Upper lobe of left lung (tissue), 6 donors: Measurements from ENCODE around the gene MBD3. TPM values are rescaled to one million over a fixed set of nuclear protein-coding genes. Genes with fewer than 3 reads are reported as not detected.

Source experiments
- ATAC-seq, 2 donors: fragments of 200-7000 bp; cut with Tn5 transposase; one replicate each; pipeline ENCODE4 v1.9.1; 2022; ENCODE audit warnings: mild to moderate bottlenecking in 2 of 2, moderate library complexity in 2 of 2; ENCODE audit not compliant: low FRiP score in 2 of 2
- DNase-seq, 2 donors: peaks; one replicate each; pipeline ENCODE4 v3.0.0-alpha.2; 2019 to 2020
- H3K27ac ChIP-seq, 4 donors: fragments of 200-600 bp; sonication (generic); one replicate each; pipeline ENCODE4 v1.5.1; 2016 to 2019
- H3K27me3 ChIP-seq, 4 donors: fragments of 200-600 bp; sonication (generic); one replicate each; pipeline ENCODE4 v1.5.1; 2017 to 2019
- H3K36me3 ChIP-seq, 4 donors: fragments of 200-600 bp; sonication (generic); one replicate each; pipeline ENCODE4 v1.5.1; 2016 to 2019
- H3K4me1 ChIP-seq, 4 donors: fragments of 200-600 bp; sonication (generic); one replicate each; pipeline ENCODE4 v1.5.1; 2018 to 2019
- H3K4me3 ChIP-seq, 4 donors: fragments of 200-600 bp; sonication (generic); one replicate each; pipeline ENCODE4 v1.5.1; 2017 to 2019; ENCODE audit warnings: mild to moderate bottlenecking in 2 of 4, moderate library complexity in 1 of 4
- H3K9me3 ChIP-seq, 4 donors: fragments of 200-600 bp; sonication (generic); one replicate each; pipeline ENCODE4 v1.5.1; 2018 to 2019
- CTCF ChIP-seq, 6 experiments: fragments of 450-650 bp in 4 of 6; fragments of 200-600 bp in 2 of 6; sonication (generic) in 2 of 6; IDR thresholded peaks; one replicate each; pipeline ENCODE4 v1.5.1; 2016 to 2019; ENCODE audit warnings: antibody characterized with exemption in 6 of 6
- EP300 ChIP-seq, 4 donors: sonication (generic); formaldehyde crosslinking; IDR thresholded peaks; one replicate each; pipeline ENCODE4 v1.5.1; 2017; ENCODE audit warnings: antibody characterized with exemption in 4 of 4, control low read depth in 2 of 4
- POLR2A ChIP-seq, 4 donors: fragments of 450-650 bp; IDR thresholded peaks; one replicate each; pipeline ENCODE4 v1.5.1; 2016 to 2017; ENCODE audit warnings: antibody characterized with exemption in 4 of 4, mild to moderate bottlenecking in 2 of 4
- POLR2AphosphoS5 ChIP-seq, 2 donors: sonication (generic); formaldehyde crosslinking; IDR thresholded peaks; one replicate each; pipeline ENCODE4 v1.5.1; 2017; ENCODE audit warnings: antibody characterized with exemption in 2 of 2
- WGBS, 2 donors: methylation state at CpG; one replicate each; pipeline ENCODE4 v1.1.5; 2017 to 2018; 5-methylcytosine and 5-hydroxymethylcytosine counted together
- total RNA-seq, 6 donors: library from RNA; depleted of rRNA in 4 of 6; stranded (reverse); fragments of >200 nt in 4 of 6; gene quantifications; one replicate each; pipeline versions ENCODE4 v1.1.0 to v1.2.1, GENCODE V29; 2016 to 2021
- donor health status: DM: no; HTN: no; CAD: no; lungs with moderate emphysema.
- donor health status: DM: no; HTN: yes; CAD: no; lungs with severe emphysema.

MBD3 gene
- total RNA-seq, 6 donors from 2014 or later: 65.1 to 158 (median 107) TPM

GRCh38 chr19:1585243-1585580 lies 7.5 kb downstream of the MBD3 start:
- ATAC-seq (no peak), DNase-seq (no peak)
- Histone ChIP-seq H3K27ac (no peak overlapping the region), H3K36me3 (peaks cover 7 to 47% (median 40%) of the 10 kb centered on the region in 4 donors), H3K4me3 (no peak overlapping the region), H3K9me3 (no peaks in the 10 kb centered on the region), H3K4me1 (peaks cover 5 to 9% (median 7%) of the 10 kb centered on the region in 4 donors), H3K27me3 (no peaks in the 10 kb centered on the region)
- TF ChIP-seq POLR2A (IDR thresholded peaks at IDR 0.05) (no peak), POLR2AphosphoS5 (IDR thresholded peaks at IDR 0.05) (no peak), CTCF (IDR thresholded peaks at IDR 0.05) (no peak), EP300 (IDR thresholded peaks at IDR 0.05) (no peak)
- WGBS, 2 donors: 92 to 95% methylated on average over 5 to 12 of the region's 13 CpGs

GRCh38 chr19:1584500-1585242 lies 8.0 kb downstream of the MBD3 start:
- Histone ChIP-seq H3K9me3 (no peaks in the 10 kb centered on the region), H3K36me3 (peaks cover 7 to 52% (median 46%) of the 10 kb centered on the region in 4 donors), H3K27ac (no peak overlapping the region), H3K4me1 (peaks cover 0 to 4% (median 2%) of the 10 kb centered on the region in 4 donors), H3K4me3 (no peak overlapping the region), H3K27me3 (no peaks in the 10 kb centered on the region)
- DNase-seq: peak in 1 of 2 donors; percentile 83
- ATAC-seq: peak in 1 of 2 donors; percentile 18
- no peak for TF ChIP-seq POLR2AphosphoS5 (IDR thresholded peaks at IDR 0.05)
- TF ChIP-seq POLR2A (IDR thresholded peaks at IDR 0.05): no peak
- no peak for TF ChIP-seq EP300 (IDR thresholded peaks at IDR 0.05)
- TF ChIP-seq CTCF (IDR thresholded peaks at IDR 0.05): no peak
- 94 to 97% methylated on average over 57 to 77 of the region's 87 CpGs for WGBS, 2 donors

- no peaks in the 10 kb centered on the region for H3K27me3 ChIP-seq
- TF ChIP-seq POLR2AphosphoS5 (IDR thresholded peaks at IDR 0.05) (no peak), POLR2A (IDR thresholded peaks at IDR 0.05) (no peak)
- no peak for ATAC-seq
- no peak overlapping the region for H3K4me3 ChIP-seq
- H3K27ac ChIP-seq: no peak overlapping the region
- no peaks in the 10 kb centered on the region for H3K4me1 ChIP-seq
- DNase-seq: no peak
- H3K9me3 ChIP-seq: no peaks in the 10 kb centered on the region
- WGBS, 2 donors: 86 to 94% methylated on average over 4 to 9 of the region's 9 CpGs
- peaks cover 10 to 76% (median 67%) of the 10 kb centered on the region in 4 donors for H3K36me3 ChIP-seq
Observed at GRCh38 chr19:1582201-1582600, 10.5 kb downstream of the MBD3 start.

GRCh38 chr19:1580957-1581356 lies 11.7 kb downstream of the MBD3 start:
- no peak for ATAC-seq
- Histone ChIP-seq H3K4me3 (no peak overlapping the region), H3K9me3 (no peaks in the 10 kb centered on the region), H3K27ac (no peak overlapping the region), H3K36me3 (peaks cover 10 to 88% (median 78%) of the 10 kb centered on the region in 4 donors), H3K4me1 (no peaks in the 10 kb centered on the region), H3K27me3 (no peaks in the 10 kb centered on the region)
- WGBS, 2 donors: 95 to 96% methylated on average over 10 to 22 of the region's 22 CpGs
- TF ChIP-seq POLR2A (IDR thresholded peaks at IDR 0.05) (no peak), POLR2AphosphoS5 (IDR thresholded peaks at IDR 0.05) (no peak), EP300 (IDR thresholded peaks at IDR 0.05) (no peak), CTCF (IDR thresholded peaks at IDR 0.05) (no peak)
- DNase-seq: no peak

- no peak overlapping the region for H3K27ac ChIP-seq
- no peak for ATAC-seq
- H3K27me3 ChIP-seq: no peaks in the 10 kb centered on the region
- H3K9me3 ChIP-seq: no peaks in the 10 kb centered on the region
- H3K4me1 ChIP-seq: no peaks in the 10 kb centered on the region
- DNase-seq: no peak
- TF ChIP-seq CTCF (IDR thresholded peaks at IDR 0.05) (no peak), EP300 (IDR thresholded peaks at IDR 0.05) (no peak), POLR2A (IDR thresholded peaks at IDR 0.05) (no peak), POLR2AphosphoS5 (IDR thresholded peaks at IDR 0.05) (no peak)
- no peak overlapping the region for H3K4me3 ChIP-seq
- peaks cover 10 to 88% (median 78%) of the 10 kb centered on the region in 4 donors for H3K36me3 ChIP-seq
- 91 to 94% methylated on average over 13 to 20 of the region's 20 CpGs for WGBS, 2 donors
Observed at GRCh38 chr19:1580382-1580781, 12.3 kb downstream of the MBD3 start.
